H1 (cell line): Measurements from ENCODE around the gene P3H3. TPM values are rescaled to one million over a fixed set of nuclear protein-coding genes. Genes with fewer than 3 reads are reported as not detected.

ENCODE experiments used
- BACH1 ChIP-seq: IDR thresholded peaks from 2 replicates; pipeline ENCODE4 v1.6.1; 2012; ENCODE audit warnings: low read length, improper control_type of control experiment
- CHD2 ChIP-seq: IDR thresholded peaks from 2 replicates; pipeline ENCODE4 v1.6.1; 2012; ENCODE audit warnings: low read length, improper control_type of control experiment
- KDM4A ChIP-seq: IDR thresholded peaks from one replicate; pipeline ENCODE4 v1.7.1; 2012; ENCODE audit warnings: low read depth, mild to moderate bottlenecking, moderate library complexity, low read length, inconsistent platforms; ENCODE audit not compliant: severe bottlenecking
- PHF8 ChIP-seq: fragments of 200-600 bp; sonication (generic); conservative IDR thresholded peaks from 2 replicates; pipeline ENCODE4 v1.7.1; 2012; ENCODE audit warnings: low read depth, mild to moderate bottlenecking, inconsistent platforms, low read length, moderate library complexity
- POU5F1 ChIP-seq: IDR thresholded peaks from 2 replicates; pipeline ENCODE4 v1.6.1; 2011; ENCODE audit warnings: low read depth, mild to moderate bottlenecking, low read length, moderate library complexity
- SIX5 ChIP-seq: IDR thresholded peaks from 2 replicates; pipeline ENCODE4 v1.6.1; 2011; ENCODE audit warnings: mild to moderate bottlenecking, low read depth, low read length
- SP4 ChIP-seq: IDR thresholded peaks from 2 replicates; pipeline ENCODE4 v1.6.1; 2012; ENCODE audit warnings: low read length, inconsistent platforms
- polyA plus RNA-seq, 7 experiments: library from polyadenylated mRNA; depleted of rRNA in 3 of 7; stranded (reverse) in 5 of 7; unstranded in 2 of 7; fragments of >200 nt in 5 of 7; fragments of 200-250 nt in 2 of 7; gene quantifications; 1 replicate in 5 of 7; 2 replicates in 1 of 7; 4 replicates in 1 of 7; pipeline versions ENCODE4 v1.2.1 to v1.2.3, GENCODE V29; 2011 to 2013; ENCODE audit warnings: missing spikeins in 2 of 7, mixed read lengths in 2 of 7
- total RNA-seq: library from RNA; stranded (reverse); fragmentation: NEBNext Ultra II Directional; extraction: Animal tissue kit (Norgen Biotek cat#: 25700); gene quantifications from 2 replicates; pipeline ENCODE4 v1.2.1, GENCODE V29; 2021
- TF ChIP-seq, protein P1 (sequence below): fragments of 300-600 bp; sonication (generic); IDR thresholded peaks from 2 replicates; pipeline ENCODE4 v1.7.1; 2012; ENCODE audit warnings: low read length, moderate library complexity, mild to moderate bottlenecking, inconsistent platforms; ENCODE audit not compliant: insufficient replicate concordance
- TF ChIP-seq, protein P2 (sequence below): IDR thresholded peaks from 2 replicates; pipeline ENCODE4 v1.6.1; 2011; ENCODE audit warnings: low read depth, mild to moderate bottlenecking, low read length; ENCODE audit not compliant: insufficient read depth

P3H3 gene
- total and polyA plus RNA-seq, 2 of the 8 experiments (the other 6 are each of a cell fraction or from before 2014, with no cell fraction given), result 22.9 to 43.5 TPM

DNA sequence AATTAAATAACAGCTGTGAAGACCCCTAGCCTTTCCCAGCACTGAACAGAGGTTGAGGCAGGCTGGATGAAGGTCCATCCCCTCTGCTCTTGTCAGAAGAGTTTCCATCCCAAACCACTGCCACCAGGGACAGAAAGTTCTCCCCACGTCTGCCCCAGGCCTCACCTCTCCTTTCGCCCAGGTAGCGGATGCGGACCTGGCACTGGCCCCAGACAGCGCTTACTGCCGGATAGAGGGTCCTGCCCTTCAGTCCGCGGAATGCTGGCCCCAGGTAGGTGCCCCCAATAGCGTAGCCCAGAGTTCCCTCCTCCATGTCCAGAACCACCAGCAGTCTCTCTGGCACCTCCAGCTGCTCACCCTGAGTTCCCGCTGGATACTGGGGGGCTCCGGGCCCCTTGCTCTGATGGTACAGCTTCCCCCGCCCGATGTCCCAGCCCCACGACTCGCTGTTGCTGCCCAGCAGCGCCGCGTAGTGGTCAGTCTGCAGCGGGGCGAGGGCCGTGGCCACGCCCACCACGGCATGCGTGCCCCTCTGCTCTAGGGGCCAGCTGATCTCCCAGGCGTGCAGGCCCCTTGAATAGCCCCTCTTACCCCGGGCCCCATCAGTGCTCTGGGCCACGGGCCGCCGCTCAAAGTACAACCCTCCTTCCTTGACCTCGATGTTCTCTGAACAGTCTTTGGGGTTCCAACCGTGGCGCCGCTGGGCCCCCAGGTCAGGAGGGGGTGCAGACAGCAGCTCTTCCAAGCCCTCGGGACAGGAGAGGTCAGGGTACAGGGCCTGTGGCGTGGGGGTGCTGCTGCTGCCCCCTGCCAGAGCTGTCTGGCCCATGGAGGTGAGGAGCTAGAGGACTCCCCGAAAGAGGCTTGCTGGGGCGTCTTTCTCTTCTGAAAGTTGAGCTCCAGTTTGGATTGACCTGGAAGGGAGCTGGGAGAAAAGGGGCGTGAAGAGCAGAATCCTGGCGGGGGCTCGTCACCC is 44.2 kb downstream of the P3H3 start (continued):
- TF ChIP-seq, protein P1, sequence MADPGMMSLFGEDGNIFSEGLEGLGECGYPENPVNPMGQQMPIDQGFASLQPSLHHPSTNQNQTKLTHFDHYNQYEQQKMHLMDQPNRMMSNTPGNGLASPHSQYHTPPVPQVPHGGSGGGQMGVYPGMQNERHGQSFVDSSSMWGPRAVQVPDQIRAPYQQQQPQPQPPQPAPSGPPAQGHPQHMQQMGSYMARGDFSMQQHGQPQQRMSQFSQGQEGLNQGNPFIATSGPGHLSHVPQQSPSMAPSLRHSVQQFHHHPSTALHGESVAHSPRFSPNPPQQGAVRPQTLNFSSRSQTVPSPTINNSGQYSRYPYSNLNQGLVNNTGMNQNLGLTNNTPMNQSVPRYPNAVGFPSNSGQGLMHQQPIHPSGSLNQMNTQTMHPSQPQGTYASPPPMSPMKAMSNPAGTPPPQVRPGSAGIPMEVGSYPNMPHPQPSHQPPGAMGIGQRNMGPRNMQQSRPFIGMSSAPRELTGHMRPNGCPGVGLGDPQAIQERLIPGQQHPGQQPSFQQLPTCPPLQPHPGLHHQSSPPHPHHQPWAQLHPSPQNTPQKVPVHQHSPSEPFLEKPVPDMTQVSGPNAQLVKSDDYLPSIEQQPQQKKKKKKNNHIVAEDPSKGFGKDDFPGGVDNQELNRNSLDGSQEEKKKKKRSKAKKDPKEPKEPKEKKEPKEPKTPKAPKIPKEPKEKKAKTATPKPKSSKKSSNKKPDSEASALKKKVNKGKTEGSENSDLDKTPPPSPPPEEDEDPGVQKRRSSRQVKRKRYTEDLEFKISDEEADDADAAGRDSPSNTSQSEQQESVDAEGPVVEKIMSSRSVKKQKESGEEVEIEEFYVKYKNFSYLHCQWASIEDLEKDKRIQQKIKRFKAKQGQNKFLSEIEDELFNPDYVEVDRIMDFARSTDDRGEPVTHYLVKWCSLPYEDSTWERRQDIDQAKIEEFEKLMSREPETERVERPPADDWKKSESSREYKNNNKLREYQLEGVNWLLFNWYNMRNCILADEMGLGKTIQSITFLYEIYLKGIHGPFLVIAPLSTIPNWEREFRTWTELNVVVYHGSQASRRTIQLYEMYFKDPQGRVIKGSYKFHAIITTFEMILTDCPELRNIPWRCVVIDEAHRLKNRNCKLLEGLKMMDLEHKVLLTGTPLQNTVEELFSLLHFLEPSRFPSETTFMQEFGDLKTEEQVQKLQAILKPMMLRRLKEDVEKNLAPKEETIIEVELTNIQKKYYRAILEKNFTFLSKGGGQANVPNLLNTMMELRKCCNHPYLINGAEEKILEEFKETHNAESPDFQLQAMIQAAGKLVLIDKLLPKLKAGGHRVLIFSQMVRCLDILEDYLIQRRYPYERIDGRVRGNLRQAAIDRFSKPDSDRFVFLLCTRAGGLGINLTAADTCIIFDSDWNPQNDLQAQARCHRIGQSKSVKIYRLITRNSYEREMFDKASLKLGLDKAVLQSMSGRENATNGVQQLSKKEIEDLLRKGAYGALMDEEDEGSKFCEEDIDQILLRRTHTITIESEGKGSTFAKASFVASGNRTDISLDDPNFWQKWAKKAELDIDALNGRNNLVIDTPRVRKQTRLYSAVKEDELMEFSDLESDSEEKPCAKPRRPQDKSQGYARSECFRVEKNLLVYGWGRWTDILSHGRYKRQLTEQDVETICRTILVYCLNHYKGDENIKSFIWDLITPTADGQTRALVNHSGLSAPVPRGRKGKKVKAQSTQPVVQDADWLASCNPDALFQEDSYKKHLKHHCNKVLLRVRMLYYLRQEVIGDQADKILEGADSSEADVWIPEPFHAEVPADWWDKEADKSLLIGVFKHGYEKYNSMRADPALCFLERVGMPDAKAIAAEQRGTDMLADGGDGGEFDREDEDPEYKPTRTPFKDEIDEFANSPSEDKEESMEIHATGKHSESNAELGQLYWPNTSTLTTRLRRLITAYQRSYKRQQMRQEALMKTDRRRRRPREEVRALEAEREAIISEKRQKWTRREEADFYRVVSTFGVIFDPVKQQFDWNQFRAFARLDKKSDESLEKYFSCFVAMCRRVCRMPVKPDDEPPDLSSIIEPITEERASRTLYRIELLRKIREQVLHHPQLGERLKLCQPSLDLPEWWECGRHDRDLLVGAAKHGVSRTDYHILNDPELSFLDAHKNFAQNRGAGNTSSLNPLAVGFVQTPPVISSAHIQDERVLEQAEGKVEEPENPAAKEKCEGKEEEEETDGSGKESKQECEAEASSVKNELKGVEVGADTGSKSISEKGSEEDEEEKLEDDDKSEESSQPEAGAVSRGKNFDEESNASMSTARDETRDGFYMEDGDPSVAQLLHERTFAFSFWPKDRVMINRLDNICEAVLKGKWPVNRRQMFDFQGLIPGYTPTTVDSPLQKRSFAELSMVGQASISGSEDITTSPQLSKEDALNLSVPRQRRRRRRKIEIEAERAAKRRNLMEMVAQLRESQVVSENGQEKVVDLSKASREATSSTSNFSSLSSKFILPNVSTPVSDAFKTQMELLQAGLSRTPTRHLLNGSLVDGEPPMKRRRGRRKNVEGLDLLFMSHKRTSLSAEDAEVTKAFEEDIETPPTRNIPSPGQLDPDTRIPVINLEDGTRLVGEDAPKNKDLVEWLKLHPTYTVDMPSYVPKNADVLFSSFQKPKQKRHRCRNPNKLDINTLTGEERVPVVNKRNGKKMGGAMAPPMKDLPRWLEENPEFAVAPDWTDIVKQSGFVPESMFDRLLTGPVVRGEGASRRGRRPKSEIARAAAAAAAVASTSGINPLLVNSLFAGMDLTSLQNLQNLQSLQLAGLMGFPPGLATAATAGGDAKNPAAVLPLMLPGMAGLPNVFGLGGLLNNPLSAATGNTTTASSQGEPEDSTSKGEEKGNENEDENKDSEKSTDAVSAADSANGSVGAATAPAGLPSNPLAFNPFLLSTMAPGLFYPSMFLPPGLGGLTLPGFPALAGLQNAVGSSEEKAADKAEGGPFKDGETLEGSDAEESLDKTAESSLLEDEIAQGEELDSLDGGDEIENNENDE, result no peak
- no peak for TF ChIP-seq BACH1
- no peak for TF ChIP-seq PHF8
- TF ChIP-seq, protein P2, sequence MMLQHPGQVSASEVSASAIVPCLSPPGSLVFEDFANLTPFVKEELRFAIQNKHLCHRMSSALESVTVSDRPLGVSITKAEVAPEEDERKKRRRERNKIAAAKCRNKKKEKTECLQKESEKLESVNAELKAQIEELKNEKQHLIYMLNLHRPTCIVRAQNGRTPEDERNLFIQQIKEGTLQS, result no peak
- TF ChIP-seq SIX5, result no peak
- no peak for TF ChIP-seq POU5F1
- no peak for TF ChIP-seq KDM4A
- peak; percentile 90; the same call in 1 of the 2 replicates for TF ChIP-seq SP4
- TF ChIP-seq CHD2, result no peak
